Endometrium (tissue), 2 donors: ENCODE results near the gene SERPINA6.
"Not testable (repeated sequence)": the region's sequence is repeated elsewhere in the genome, so short reads cannot be mapped to it uniquely, and the experiment has no call there.

Experiments
- FAIRE-seq: peaks from 2 replicates; lab custom pipeline; 2012; peaks lifted over from hg19 to GRCh38; lab: Jason Lieb, UNC
- donor health status: control.
- donor health status: control.

SERPINA6 gene

GRCh38 chr14:94321421-94322271 lies 1.5 kb downstream of the SERPINA6 start:
- no peak for FAIRE-seq

GRCh38 chr14:94320243-94320642 lies 2.9 kb downstream of the SERPINA6 start:
- no peak for FAIRE-seq

GRCh38 chr14:94317259-94317658 lies 5.9 kb downstream of the SERPINA6 start:
- no peak for FAIRE-seq

- no peak for FAIRE-seq
These were observed 6.4 kb downstream of the SERPINA6 start for GRCh38 chr14:94316692-94317091.

- FAIRE-seq: no peak
These were observed 8.2 kb downstream of the SERPINA6 start for GRCh38 chr14:94314890-94315289.

- no peak for FAIRE-seq
These were observed 9.0 kb downstream of the SERPINA6 start for GRCh38 chr14:94313991-94314655.

- no peak for FAIRE-seq
These were observed 10.5 kb downstream of the SERPINA6 start for GRCh38 chr14:94312481-94313246.

- no peak for FAIRE-seq
These were observed 12.9 kb downstream of the SERPINA6 start for GRCh38 chr14:94310248-94310647.

GRCh38 chr14:94309721-94310120 lies 13.4 kb downstream of the SERPINA6 start:
- FAIRE-seq: no peak

GRCh38 chr14:94307410-94307992 lies 15.6 kb downstream of the SERPINA6 start:
- FAIRE-seq: no peak

GRCh38 chr14:94306047-94306978 lies 16.8 kb downstream of the SERPINA6 start:
- no peak for FAIRE-seq

- FAIRE-seq: no peak
These were observed 17.5 kb downstream of the SERPINA6 start for GRCh38 chr14:94305620-94306019.

- FAIRE-seq: no peak
These were observed 18.9 kb downstream of the SERPINA6 start for GRCh38 chr14:94304243-94304642.

GRCh38 chr14:94303111-94303510 lies 20.0 kb downstream of the SERPINA6 start:
- no peak for FAIRE-seq

- no peak for FAIRE-seq
These were observed 25.0 kb downstream of the SERPINA6 start for GRCh38 chr14:94298130-94298529.

GRCh38 chr14:94296181-94296545 lies 27.0 kb downstream of the SERPINA6 start:
- FAIRE-seq: not testable (repeated sequence)

- no peak for FAIRE-seq
These were observed 27.6 kb downstream of the SERPINA6 start for GRCh38 chr14:94295360-94296180.

- no peak for FAIRE-seq
These were observed 29.6 kb downstream of the SERPINA6 start for GRCh38 chr14:94293578-94293924.

GRCh38 chr14:94292872-94293577 lies 30.1 kb downstream of the SERPINA6 start, which contains the start of gene SERPINA10:
Gene SERPINA10, minus strand, starts transcription at chr14:94293268. Its CDS starts 2,675 bp downstream, at chr14:94290593.
- no peak for FAIRE-seq

- no peak for FAIRE-seq
These were observed 30.6 kb downstream of the SERPINA6 start for GRCh38 chr14:94292526-94292871.
